ENCODE data around the gene WRAP73. TPM values are rescaled to one million over a fixed set of nuclear protein-coding genes. Genes with fewer than 3 reads are reported as not detected.

WRAP73 gene
- polyA plus RNA-seq, 1 donor: 16.1 TPM

GRCh38 chr1:3668585-3669300 lies 18.8 kb upstream of the WRAP73 start:
- peak; percentile 29 for DNase-seq

- DNase-seq: no peak
Observed at GRCh38 chr1:3668148-3668547, 18.2 kb upstream of the WRAP73 start.

GRCh38 chr1:3664700-3665375 lies 14.9 kb upstream of the WRAP73 start:
- DNase-seq: no peak

- DNase-seq: no peak
Observed at GRCh38 chr1:3663999-3664699, 14.2 kb upstream of the WRAP73 start.

- no peak for DNase-seq
Observed at GRCh38 chr1:3662080-3662671, 12.3 kb upstream of the WRAP73 start.

GRCh38 chr1:3661631-3662030 lies 11.7 kb upstream of the WRAP73 start:
- DNase-seq: no peak

GRCh38 chr1:3660704-3661103 lies 10.8 kb upstream of the WRAP73 start:
- DNase-seq: no peak

GRCh38 chr1:3659093-3659492 lies 9.2 kb upstream of the WRAP73 start:
- DNase-seq: no peak

- no peak for DNase-seq
Observed at GRCh38 chr1:3658231-3658615, 8.3 kb upstream of the WRAP73 start.

- no peak for DNase-seq
Observed at GRCh38 chr1:3657578-3658230, 7.8 kb upstream of the WRAP73 start.

GRCh38 chr1:3657096-3657475 lies 7.2 kb upstream of the WRAP73 start:
- no peak for DNase-seq

- no peak for DNase-seq
Observed at GRCh38 chr1:3656450-3657095, 6.7 kb upstream of the WRAP73 start.

- DNase-seq: no peak
Observed at GRCh38 chr1:3654549-3655281, 4.8 kb upstream of the WRAP73 start.

GRCh38 chr1:3653286-3653618 lies 3.3 kb upstream of the WRAP73 start:
- DNase-seq: no peak

- no peak for DNase-seq
Observed at GRCh38 chr1:3652548-3653285, 2.8 kb upstream of the WRAP73 start.

- DNase-seq: peak; percentile 26
Observed at GRCh38 chr1:3651930-3652547, 2.1 kb upstream of the WRAP73 start, which contains the start of gene TP73. TP73 (plus strand) TSS chr1:3652516; CDS start chr1:3682366, 29,850 bp downstream.

- DNase-seq: no peak
Observed at GRCh38 chr1:3651026-3651929, 1.4 kb upstream of the WRAP73 start.

GRCh38 chr1:3650248-3651025 lies 534 bp upstream of the WRAP73 start:
- DNase-seq: no peak
